ENCODE results near the gene PCDHA7.
"Not testable (repeated sequence)": the region's sequence is repeated elsewhere in the genome, so short reads cannot be mapped to it uniquely, and the experiment has no call there.

DNA sequence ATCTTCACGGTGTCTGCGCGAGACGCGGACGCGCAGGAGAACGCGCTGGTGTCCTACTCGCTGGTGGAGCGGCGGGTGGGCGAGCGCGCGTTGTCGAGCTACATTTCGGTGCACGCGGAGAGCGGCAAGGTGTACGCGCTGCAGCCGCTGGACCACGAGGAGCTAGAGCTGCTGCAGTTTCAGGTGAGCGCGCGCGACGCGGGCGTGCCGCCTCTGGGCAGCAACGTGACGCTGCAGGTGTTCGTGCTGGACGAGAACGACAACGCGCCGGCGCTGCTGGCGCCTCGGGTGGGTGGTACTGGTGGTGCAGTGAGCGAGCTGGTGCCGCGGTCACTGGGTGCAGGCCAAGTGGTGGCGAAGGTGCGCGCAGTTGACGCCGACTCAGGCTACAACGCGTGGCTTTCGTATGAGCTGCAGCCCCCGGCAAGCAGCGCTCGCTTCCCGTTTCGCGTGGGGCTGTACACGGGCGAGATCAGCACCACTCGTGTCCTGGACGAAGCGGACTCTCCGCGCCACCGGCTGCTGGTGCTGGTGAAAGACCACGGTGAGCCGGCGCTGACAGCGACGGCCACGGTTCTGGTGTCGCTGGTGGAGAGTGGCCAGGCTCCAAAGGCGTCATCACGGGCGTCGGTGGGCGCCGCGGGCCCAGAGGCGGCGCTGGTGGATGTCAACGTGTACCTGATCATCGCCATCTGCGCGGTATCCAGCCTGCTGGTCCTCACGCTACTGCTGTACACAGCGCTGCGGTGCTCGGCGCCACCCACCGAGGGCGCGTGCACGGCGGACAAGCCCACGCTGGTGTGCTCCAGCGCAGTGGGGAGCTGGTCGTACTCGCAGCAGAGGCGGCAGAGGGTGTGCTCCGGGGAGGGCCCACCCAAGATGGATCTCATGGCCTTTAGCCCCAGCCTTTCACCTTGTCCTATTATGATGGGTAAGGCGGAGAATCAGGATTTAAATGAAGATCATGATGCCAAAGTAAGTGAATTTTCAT is 4.3 kb upstream of the PCDHA7 start:
- TF ChIP-seq, protein P1, sequence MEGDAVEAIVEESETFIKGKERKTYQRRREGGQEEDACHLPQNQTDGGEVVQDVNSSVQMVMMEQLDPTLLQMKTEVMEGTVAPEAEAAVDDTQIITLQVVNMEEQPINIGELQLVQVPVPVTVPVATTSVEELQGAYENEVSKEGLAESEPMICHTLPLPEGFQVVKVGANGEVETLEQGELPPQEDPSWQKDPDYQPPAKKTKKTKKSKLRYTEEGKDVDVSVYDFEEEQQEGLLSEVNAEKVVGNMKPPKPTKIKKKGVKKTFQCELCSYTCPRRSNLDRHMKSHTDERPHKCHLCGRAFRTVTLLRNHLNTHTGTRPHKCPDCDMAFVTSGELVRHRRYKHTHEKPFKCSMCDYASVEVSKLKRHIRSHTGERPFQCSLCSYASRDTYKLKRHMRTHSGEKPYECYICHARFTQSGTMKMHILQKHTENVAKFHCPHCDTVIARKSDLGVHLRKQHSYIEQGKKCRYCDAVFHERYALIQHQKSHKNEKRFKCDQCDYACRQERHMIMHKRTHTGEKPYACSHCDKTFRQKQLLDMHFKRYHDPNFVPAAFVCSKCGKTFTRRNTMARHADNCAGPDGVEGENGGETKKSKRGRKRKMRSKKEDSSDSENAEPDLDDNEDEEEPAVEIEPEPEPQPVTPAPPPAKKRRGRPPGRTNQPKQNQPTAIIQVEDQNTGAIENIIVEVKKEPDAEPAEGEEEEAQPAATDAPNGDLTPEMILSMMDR (IDR thresholded peaks at IDR 0.05): not testable (repeated sequence)
- not testable (repeated sequence) for TF ChIP-seq POLR2A, EP300, POLR2AphosphoS5 (IDR thresholded peaks at IDR 0.05)
